ENCODE data around the gene HBD. TPM values are rescaled to one million over a fixed set of nuclear protein-coding genes. Genes with fewer than 3 reads are reported as not detected.

HBD gene
- total and polyA plus RNA-seq, 2 experiments from 2014 or later = not detected

GRCh38 chr11:5203366-5203765 is 30.9 kb downstream of the HBD start:
- no peaks in the 10 kb centered on the region for H3K27me3 ChIP-seq (replicated peaks; ENCODE audit: insufficient read depth)
- DNase-seq = peak; percentile 20

GRCh38 chr11:5200582-5200981 is 33.7 kb downstream of the HBD start, which contains the start of gene OR51V1:
OR51V1 (minus strand) TSS chr11:5200682; CDS start chr11:5200682, 0 bp downstream.
- Histone ChIP-seq H3K9me2 (ENCODE audit: insufficient read depth) (no peaks in the 10 kb centered on the region), H3K9ac (no peak within 1 kb of the TSS), H3K27me3 (replicated peaks; ENCODE audit: insufficient read depth) (no peaks in the 10 kb centered on the region), H3K9me3 (ENCODE audit: low read depth) (no peaks in the 10 kb centered on the region), H3K4me2 (ENCODE audit: unreplicated experiment) (no peak within 1 kb of the TSS), H3K4me3 (no peak within 1 kb of the TSS), H3K4me1 (ENCODE audit: insufficient read depth) (peaks cover 23% of the 10 kb centered on the region), H3K36me3 (ENCODE audit: low read depth) (no peaks in the 10 kb centered on the region), H4K20me1 (ENCODE audit: insufficient read depth) (no peaks in the 10 kb centered on the region), H3K27ac (no peak within 1 kb of the TSS), H2AFZ (peak within 1 kb of the TSS; percentile 70), H3F3A (ENCODE audit: insufficient read depth) (peaks cover 7% of the 10 kb centered on the region), H3K79me2 (ENCODE audit: insufficient read depth) (no peaks in the 10 kb centered on the region)
- in situ Hi-C loops (cut with MboI) = no loop called here
- no peak for DNase-seq
- 14 to 33% methylated on average over 1 of the region's 1 CpG for WGBS, 2 experiments (ENCODE audit: low coverage in 1 of 2, low lambda C conversion rate in 2 of 2, missing lambda C conversion rate in 2 of 2)
- TF ChIP-seq EZH2phosphoT487 (IDR thresholded peaks at IDR 0.05; ENCODE audit: insufficient read depth, low read depth) (no peak), EZH2 (IDR thresholded peaks at IDR 0.05; ENCODE audit: insufficient read depth, poor library complexity, severe bottlenecking) (no peak)

More at GRCh38 chr11:5203366-5203765, 30.9 kb downstream of the HBD start:
- Histone ChIP-seq H2AFZ (no peak overlapping the region), H3K9me2 (ENCODE audit: insufficient read depth) (no peaks in the 10 kb centered on the region; the same call in 1 of the 2 replicates), H3K4me1 (ENCODE audit: insufficient read depth) (peaks cover 14% of the 10 kb centered on the region), H3K27ac (no peak overlapping the region), H3K36me3 (ENCODE audit: low read depth) (no peaks in the 10 kb centered on the region), H3K9me3 (ENCODE audit: low read depth) (no peaks in the 10 kb centered on the region), H3K79me2 (ENCODE audit: insufficient read depth) (no peaks in the 10 kb centered on the region), H3K4me2 (ENCODE audit: unreplicated experiment) (no peak overlapping the region), H3K9ac (no peak overlapping the region), H3F3A (ENCODE audit: insufficient read depth) (no peaks in the 10 kb centered on the region), H3K4me3 (no peak overlapping the region), H4K20me1 (ENCODE audit: insufficient read depth) (no peaks in the 10 kb centered on the region)
- in situ Hi-C loops (cut with MboI) = no loop called here
- TF ChIP-seq EZH2phosphoT487 (IDR thresholded peaks at IDR 0.05; ENCODE audit: insufficient read depth, low read depth) (no peak), EZH2 (IDR thresholded peaks at IDR 0.05; ENCODE audit: insufficient read depth, poor library complexity, severe bottlenecking) (no peak)
- 12 to 21% methylated on average over 2 of the region's 2 CpGs for WGBS, 2 experiments (ENCODE audit: low coverage in 1 of 2, low lambda C conversion rate in 2 of 2, missing lambda C conversion rate in 2 of 2)

DNA sequence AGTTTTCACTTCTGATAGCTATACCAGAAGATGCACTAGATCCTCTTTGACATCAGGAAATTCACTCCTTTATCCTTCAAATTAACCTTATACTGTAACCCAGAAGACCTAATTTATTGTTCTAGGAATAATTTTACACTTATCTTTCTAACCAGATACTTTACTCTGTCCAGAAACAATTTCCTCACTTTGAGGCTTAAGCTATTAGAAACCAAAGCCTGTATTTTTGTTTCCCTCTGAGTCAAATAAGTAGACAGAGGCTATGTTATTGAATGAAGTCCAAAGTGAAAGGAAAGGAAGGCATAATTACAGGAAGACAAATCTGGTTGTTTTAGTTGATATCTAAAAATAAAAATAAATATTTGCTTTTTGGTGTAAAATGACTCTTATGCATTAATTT is 36.0 kb downstream of the HBD start:
- no peaks in the 10 kb centered on the region for H3K9me3 ChIP-seq (ENCODE audit: low read depth)
- peaks cover 16% of the 10 kb centered on the region; the same call in 1 of the 2 replicates for H3K4me1 ChIP-seq (ENCODE audit: insufficient read depth)
- H3K79me2 ChIP-seq (ENCODE audit: insufficient read depth) = no peaks in the 10 kb centered on the region
- TF ChIP-seq EZH2 (IDR thresholded peaks at IDR 0.05; ENCODE audit: insufficient read depth, poor library complexity, severe bottlenecking) (no peak), EZH2phosphoT487 (IDR thresholded peaks at IDR 0.05; ENCODE audit: insufficient read depth, low read depth) (no peak)
- no peak for DNase-seq
- no peak overlapping the region for H3K9ac ChIP-seq
- no peaks in the 10 kb centered on the region for H3K27me3 ChIP-seq (replicated peaks; ENCODE audit: insufficient read depth)
- no peak overlapping the region for H3K27ac ChIP-seq
- no peak overlapping the region for H2AFZ ChIP-seq
- no peak overlapping the region for H3K4me2 ChIP-seq (ENCODE audit: unreplicated experiment)
- in situ Hi-C loops (cut with MboI) = no loop called here
- H4K20me1 ChIP-seq (ENCODE audit: insufficient read depth) = no peaks in the 10 kb centered on the region
- no peaks in the 10 kb centered on the region for H3K36me3 ChIP-seq (ENCODE audit: low read depth)
- H3F3A ChIP-seq (ENCODE audit: insufficient read depth) = peaks cover 7% of the 10 kb centered on the region
- H3K9me2 ChIP-seq (ENCODE audit: insufficient read depth) = no peaks in the 10 kb centered on the region
- no peak overlapping the region for H3K4me3 ChIP-seq

DNA sequence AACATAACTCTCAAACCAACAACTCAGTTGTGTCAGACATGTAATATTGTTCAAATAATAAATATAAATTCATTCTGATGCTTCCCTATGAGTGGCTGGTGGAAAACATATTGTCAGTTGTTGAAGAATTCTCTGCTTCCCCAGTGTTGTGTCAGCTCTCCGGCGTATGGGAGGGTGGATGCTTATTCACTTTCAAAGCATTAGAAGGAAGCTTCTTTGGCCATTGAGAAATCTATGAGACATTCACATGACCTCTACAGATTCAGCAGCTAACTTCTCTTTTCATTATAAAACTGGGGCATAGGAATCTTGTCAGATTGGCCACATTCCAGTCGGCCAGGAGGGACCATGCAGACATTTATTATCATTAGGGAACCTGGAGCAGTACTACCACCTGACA is 36.7 kb downstream of the HBD start:
- H3K79me2 ChIP-seq (ENCODE audit: insufficient read depth) = no peaks in the 10 kb centered on the region
- TF ChIP-seq EZH2 (IDR thresholded peaks at IDR 0.05; ENCODE audit: insufficient read depth, poor library complexity, severe bottlenecking) = no peak
- TF ChIP-seq EZH2phosphoT487 (IDR thresholded peaks at IDR 0.05; ENCODE audit: insufficient read depth, low read depth) = no peak
- H2AFZ ChIP-seq = peak overlapping the region; percentile 38
- no peak overlapping the region for H3K4me3 ChIP-seq
- peak overlapping the region; percentile 62 for H3K4me2 ChIP-seq (ENCODE audit: unreplicated experiment)
- H3K4me1 ChIP-seq (ENCODE audit: insufficient read depth) = peaks cover 16% of the 10 kb centered on the region; the same call in 1 of the 2 replicates
- 0 out of 2 replicates have a peak overlapping the region, but pooled peaks have one; percentile 23 for H3K27ac ChIP-seq
- no peaks in the 10 kb centered on the region for H3K36me3 ChIP-seq (ENCODE audit: low read depth)
- no peaks in the 10 kb centered on the region for H3K9me2 ChIP-seq (ENCODE audit: insufficient read depth)
- H3K9ac ChIP-seq = no peak overlapping the region
- peaks cover 7% of the 10 kb centered on the region for H3F3A ChIP-seq (ENCODE audit: insufficient read depth)
- no peaks in the 10 kb centered on the region for H3K27me3 ChIP-seq (replicated peaks; ENCODE audit: insufficient read depth)
- peak; percentile 82 for DNase-seq
- no peaks in the 10 kb centered on the region for H3K9me3 ChIP-seq (ENCODE audit: low read depth)
- H4K20me1 ChIP-seq (ENCODE audit: insufficient read depth) = no peaks in the 10 kb centered on the region
- WGBS, 2 experiments (ENCODE audit: low coverage in 1 of 2, low lambda C conversion rate in 2 of 2, missing lambda C conversion rate in 2 of 2) = 38 to 46% methylated on average over 3 of the region's 3 CpGs
- in situ Hi-C loops (cut with MboI) = no loop called here
